ENCODE measurements around the gene MON1A.

The MON1A gene

GRCh38 chr3:49882166-49882565, 47.4 kb downstream of the MON1A start:
- TF ChIP-seq CTCF (IDR thresholded peaks at IDR 0.05; ENCODE audit: low read depth, low read length): no peak
- DNase-seq (ENCODE audit: extremely low read depth, low read depth): no peak

GRCh38 chr3:49880581-49881315, 48.9 kb downstream of the MON1A start:
- DNase-seq (ENCODE audit: extremely low read depth, low read depth): no peak
- no peak for TF ChIP-seq CTCF (IDR thresholded peaks at IDR 0.05; ENCODE audit: low read depth, low read length)

GRCh38 chr3:49879721-49880120, 49.9 kb downstream of the MON1A start:
- TF ChIP-seq CTCF (IDR thresholded peaks at IDR 0.05; ENCODE audit: low read depth, low read length): no peak
- DNase-seq (ENCODE audit: extremely low read depth, low read depth): no peak

GRCh38 chr3:49878686-49879085, 50.9 kb downstream of the MON1A start:
- DNase-seq (ENCODE audit: extremely low read depth, low read depth): no peak
- TF ChIP-seq CTCF (IDR thresholded peaks at IDR 0.05; ENCODE audit: low read depth, low read length): no peak

GRCh38 chr3:49877716-49878115, 51.9 kb downstream of the MON1A start:
- no peak for TF ChIP-seq CTCF (IDR thresholded peaks at IDR 0.05; ENCODE audit: low read depth, low read length)
- no peak for DNase-seq (ENCODE audit: extremely low read depth, low read depth)

- DNase-seq (ENCODE audit: extremely low read depth, low read depth): no peak
- no peak for TF ChIP-seq CTCF (IDR thresholded peaks at IDR 0.05; ENCODE audit: low read depth, low read length)
Measured at GRCh38 chr3:49876567-49876966, 53.0 kb downstream of the MON1A start.

- TF ChIP-seq CTCF (IDR thresholded peaks at IDR 0.05; ENCODE audit: low read depth, low read length): no peak
- DNase-seq (ENCODE audit: extremely low read depth, low read depth): no peak
Measured at GRCh38 chr3:49873623-49874022, 56.0 kb downstream of the MON1A start.
